Left colon (tissue), 2 donors: ENCODE measurements around the gene ZC3H7A. TPM values are rescaled to one million over a fixed set of nuclear protein-coding genes. Genes with fewer than 3 reads are reported as not detected.

Experiments
- ATAC-seq: fragments of 200-7000 bp; cut with Tn5 transposase; one replicate; pipeline ENCODE4 v1.9.1; 2020; ENCODE audit warnings: mild to moderate bottlenecking, moderate library complexity
- DNase-seq, 2 donors: peaks; one replicate each; pipeline ENCODE4 v3.0.0-alpha.2; 2020
- intact Hi-C, 2 donors: fragments of 100-400 bp; cut with DNase I in 1 of 2; cut with micrococcal nuclease in 1 of 2; formaldehyde crosslinking; loops; one replicate each; pipeline versions ENCODE4 v1.11.2 to v1.14.0; 2022; cut with DNase I, micrococcal nuclease
- total RNA-seq, 2 donors: library from RNA; stranded (reverse); fragmentation: NEBNext Ultra II Directional; extraction: Animal tissue kit (Norgen Biotek cat#: 25700); gene quantifications; one replicate each; pipeline ENCODE4 v1.2.1, GENCODE V29; 2021
- donor health status: DM: no; HTN: no; CAD: no.
- donor health status: DM: yes; HTN: yes; CAD: no.

The ZC3H7A gene
- total RNA-seq, 2 donors from 2014 or later: 34.4 to 43.7 TPM

- ATAC-seq: peak; percentile 70
- intact Hi-C loops: no loop called here
Measured at GRCh38 chr16:11721781-11722467, 75.1 kb downstream of the ZC3H7A start.

GRCh38 chr16:11719762-11720161, 77.3 kb downstream of the ZC3H7A start:
- ATAC-seq: no peak
- no peak for DNase-seq
- intact Hi-C loops: loop anchor here in 1 of 2 donors (5.0 kb wide), 1 partner anchor 187 kb away; no protein-coding TSS in a partner anchor

More at GRCh38 chr16:11721781-11722467, 75.1 kb downstream of the ZC3H7A start:
- DNase-seq: no peak

GRCh38 chr16:11719171-11719570, 77.9 kb downstream of the ZC3H7A start:
- no peak for DNase-seq
- no peak for ATAC-seq
- intact Hi-C loops: loop anchor here in 1 of 2 donors (5.0 kb wide), 1 partner anchor 187 kb away; no protein-coding TSS in a partner anchor

GRCh38 chr16:11717811-11718210, 79.2 kb downstream of the ZC3H7A start:
- no peak for ATAC-seq
- intact Hi-C loops: loop anchor here in 1 of 2 donors (5.0 kb wide), 1 partner anchor 186 kb away; no protein-coding TSS in a partner anchor
- DNase-seq: no peak

- ATAC-seq (no peak), DNase-seq (no peak)
- intact Hi-C loops: loop anchor here in 1 of 2 donors (5.0 kb wide), 1 partner anchor 184 kb away; no protein-coding TSS in a partner anchor
Measured at GRCh38 chr16:11716336-11716735, 80.7 kb downstream of the ZC3H7A start.

GRCh38 chr16:11715246-11715947, 81.7 kb downstream of the ZC3H7A start:
- DNase-seq: no peak
- no peak for ATAC-seq
- intact Hi-C loops: loop anchor here in 1 of 2 donors (5.0 kb wide), 1 partner anchor 183 kb away; no protein-coding TSS in a partner anchor

- intact Hi-C loops: loop anchor here in 1 of 2 donors (5.0 kb wide), 1 partner anchor 315 kb away; no protein-coding TSS in a partner anchor
- ATAC-seq (no peak), DNase-seq (no peak)
Measured at GRCh38 chr16:11712122-11712521, 84.9 kb downstream of the ZC3H7A start.

GRCh38 chr16:11711662-11712061, 85.4 kb downstream of the ZC3H7A start:
- no peak for DNase-seq
- no peak for ATAC-seq
- intact Hi-C loops: loop anchor here in 1 of 2 donors (5.0 kb wide), 1 partner anchor 314 kb away; no protein-coding TSS in a partner anchor

GRCh38 chr16:11708421-11708820, 88.6 kb downstream of the ZC3H7A start:
- intact Hi-C loops: no loop called here
- no peak for ATAC-seq
- no peak for DNase-seq

- DNase-seq (no peak), ATAC-seq (no peak)
- intact Hi-C loops: no loop called here
Measured at GRCh38 chr16:11707679-11708197, 89.3 kb downstream of the ZC3H7A start.

- ATAC-seq (peak; percentile 22), DNase-seq (no peak)
- intact Hi-C loops: no loop called here
Measured at GRCh38 chr16:11706180-11706742, 90.8 kb downstream of the ZC3H7A start.

GRCh38 chr16:11705311-11706025, 91.6 kb downstream of the ZC3H7A start:
- DNase-seq (no peak), ATAC-seq (no peak)
- intact Hi-C loops: no loop called here

Other genes with a start within 250 kb of the ZC3H7A start
- gene LITAF, start 210.3 kb downstream of the ZC3H7A start, total RNA-seq: 100 to 1,000 TPM; 171 to 240 TPM
- gene SNN, start 128.8 kb downstream of the ZC3H7A start, total RNA-seq: 1 to 10 TPM; 2.4 to 7.6 TPM
- 10 to 100 TPM; 67.4 TPM for gene TXNDC11, start 54.4 kb downstream of the ZC3H7A start, total RNA-seq
- 10 to 100 TPM; 82.8 to 91.6 TPM for gene RSL1D1, start 54.3 kb upstream of the ZC3H7A start, total RNA-seq
- 100 to 1,000 TPM; 105 to 121 TPM for gene GSPT1, start 118.7 kb upstream of the ZC3H7A start, total RNA-seq
- gene NPIPB2, start 144.8 kb upstream of the ZC3H7A start, total RNA-seq: 10 to 100 TPM; 13.0 to 15.1 TPM
- 1 to 10 TPM in 1 of 2 donors, under 1 TPM in 1; 0.70 to 5.0 TPM for gene TNFRSF17, start 168.0 kb upstream of the ZC3H7A start, total RNA-seq
- gene SNX29, start 179.5 kb upstream of the ZC3H7A start, total RNA-seq: 10 to 100 TPM; 19.1 to 20.3 TPM